MV-4-11 (cell line): ENCODE results near the gene MYO18B.

Experiments
- DNase-seq: peaks from one replicate; lab custom pipeline; 2025; lab: John Stamatoyannopoulos, UW

Gene MYO18B

DNA sequence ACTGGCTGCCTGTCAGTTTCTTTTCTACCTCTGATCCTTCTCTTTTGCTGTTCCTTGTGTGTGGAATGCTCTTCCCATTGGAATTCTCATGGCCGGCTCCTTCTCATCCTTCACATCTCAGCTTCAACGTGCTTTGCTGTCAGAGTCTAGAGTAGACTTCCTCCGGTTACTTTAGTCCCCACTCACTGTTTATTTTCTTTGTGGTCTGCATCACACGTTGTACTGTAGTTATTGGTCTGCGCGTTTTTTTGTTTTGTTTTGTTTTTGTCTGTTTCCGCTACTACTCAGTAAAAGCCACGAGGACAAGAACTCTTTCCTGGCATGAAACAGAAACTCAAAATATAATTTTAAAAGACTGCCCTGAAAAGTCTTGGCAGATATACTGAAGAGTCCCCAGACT is 305.9 kb downstream of the MYO18B start:
- DNase-seq, result no peak

GRCh38 chr22:26050079-26050478 is 308.1 kb downstream of the MYO18B start:
- no peak for DNase-seq

DNA sequence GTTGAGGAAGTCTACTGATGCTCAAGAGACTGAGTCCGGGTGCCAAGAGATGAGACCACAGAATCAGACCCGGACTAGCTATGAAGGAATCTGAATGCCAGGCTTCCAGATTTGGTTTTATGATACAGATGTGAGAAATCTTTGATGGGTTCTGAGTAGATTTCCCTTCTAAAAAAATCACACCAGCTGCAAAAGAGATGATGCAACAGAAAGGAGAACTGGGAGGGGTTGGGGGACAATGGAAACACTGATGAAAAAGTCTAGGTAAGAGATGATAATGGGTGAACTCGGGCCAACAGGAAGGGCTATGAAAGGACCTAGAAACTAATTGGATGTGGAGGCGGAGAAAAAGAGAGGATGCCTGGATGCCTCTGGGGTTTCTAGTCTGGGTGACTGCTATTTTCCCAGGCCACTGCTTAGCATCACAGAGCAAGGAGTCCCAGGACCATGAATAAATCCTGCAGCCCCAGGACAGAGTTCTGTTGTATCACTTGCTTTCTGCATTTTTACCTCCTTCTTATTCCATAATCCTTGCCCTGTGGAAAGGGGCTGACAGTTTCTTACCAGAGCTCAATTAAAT is 311.8 kb downstream of the MYO18B start:
- DNase-seq, result no peak

DNA sequence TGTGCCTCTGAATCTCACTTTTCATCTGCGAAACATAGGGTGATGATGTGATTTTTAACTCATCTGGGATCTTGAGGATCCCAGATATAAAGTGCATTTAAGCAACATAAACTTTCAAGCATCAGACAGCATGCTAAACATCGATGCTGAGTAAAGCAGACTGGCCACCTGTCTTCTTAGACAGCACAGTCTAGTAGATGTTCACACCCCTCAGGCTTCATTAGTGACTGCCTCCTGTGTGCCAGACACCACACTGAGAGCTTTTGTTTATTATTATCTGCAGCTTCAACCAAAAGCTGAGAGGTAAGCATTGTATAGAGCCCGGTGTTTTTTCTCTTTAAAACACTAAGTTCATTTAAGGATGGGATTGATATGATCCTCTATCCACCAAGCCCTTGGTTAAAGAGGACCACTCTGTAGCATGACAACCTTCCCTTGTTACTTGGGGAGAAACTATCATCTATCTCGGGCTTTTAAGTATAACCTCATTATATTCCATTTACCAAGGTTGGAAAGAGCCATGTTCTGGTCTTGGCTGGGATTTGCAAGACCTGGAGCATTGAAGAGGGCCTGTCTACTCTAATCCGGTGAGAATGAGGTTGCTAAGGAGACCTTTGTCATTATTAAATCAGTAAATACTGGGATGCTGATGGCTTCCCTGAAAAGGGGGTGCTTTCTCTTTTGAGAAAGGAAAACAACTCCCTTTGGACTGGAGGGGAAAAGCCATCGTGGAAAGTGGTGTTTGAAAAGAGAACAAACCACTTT is 313.0 kb downstream of the MYO18B start:
- no peak for DNase-seq

- no peak for DNase-seq
These were observed 313.7 kb downstream of the MYO18B start for GRCh38 chr22:26055693-26056092.

GRCh38 chr22:26056455-26057200 is 314.6 kb downstream of the MYO18B start:
- DNase-seq, result no peak

- DNase-seq, result no peak
These were observed 315.7 kb downstream of the MYO18B start for GRCh38 chr22:26057731-26058130.

DNA sequence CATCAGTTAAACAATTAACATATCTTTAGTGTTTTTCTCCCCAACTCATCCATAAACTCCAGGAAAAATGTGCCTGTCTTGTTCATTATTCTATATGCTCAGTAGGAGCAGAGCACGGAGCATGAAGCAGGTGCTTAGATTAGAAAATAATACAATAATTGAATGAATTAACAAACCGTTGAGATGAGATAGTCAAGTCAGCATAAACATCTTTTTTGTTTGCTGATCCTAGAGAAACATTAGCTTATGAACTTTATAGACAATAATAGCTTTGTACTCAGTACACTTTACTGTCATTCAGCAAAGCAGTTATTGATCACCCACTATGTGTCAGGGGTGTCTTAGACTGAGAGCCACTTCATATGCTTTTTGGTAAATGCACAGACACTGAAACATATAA is 322.1 kb downstream of the MYO18B start:
- DNase-seq, result no peak

DNA sequence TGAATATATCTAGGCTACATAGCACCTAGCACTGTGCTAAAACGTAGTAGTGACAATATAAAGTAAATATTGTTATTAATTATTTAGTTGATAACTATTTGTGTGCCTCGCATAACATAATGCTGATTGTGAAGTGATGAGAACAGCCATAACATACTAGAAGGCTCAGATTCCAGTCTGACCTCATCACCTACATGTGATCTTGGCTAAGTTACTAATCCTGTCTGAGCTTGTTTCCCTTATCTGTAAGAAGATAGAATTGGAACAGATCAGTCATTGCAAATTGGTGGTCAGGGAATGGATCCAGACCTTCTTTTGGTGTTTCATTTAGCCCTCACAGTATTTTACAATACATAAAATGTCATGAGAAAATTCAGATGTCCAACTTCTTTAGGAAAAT is 323.9 kb downstream of the MYO18B start:
- DNase-seq, result no peak

DNA sequence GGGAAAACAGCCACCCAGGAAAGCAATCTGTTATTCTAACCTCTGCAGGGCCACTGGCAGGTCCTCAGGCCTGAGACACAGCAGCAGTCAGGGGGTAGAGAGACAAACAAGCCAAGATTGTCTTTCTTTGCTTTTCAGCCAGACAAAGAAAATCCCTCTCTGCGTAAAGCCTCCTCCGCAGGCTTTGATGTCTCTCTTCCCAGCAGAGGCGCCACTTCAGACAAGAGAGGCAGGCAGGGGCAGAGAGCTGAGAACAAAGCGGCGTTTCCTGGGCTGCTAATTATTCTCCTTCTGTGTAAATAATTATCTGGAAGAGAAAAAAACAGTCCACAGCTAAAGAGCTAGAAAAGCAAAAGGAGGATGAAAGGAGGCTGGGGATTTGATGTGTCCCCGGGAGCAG is 324.5 kb downstream of the MYO18B start:
- DNase-seq, result no peak

DNA sequence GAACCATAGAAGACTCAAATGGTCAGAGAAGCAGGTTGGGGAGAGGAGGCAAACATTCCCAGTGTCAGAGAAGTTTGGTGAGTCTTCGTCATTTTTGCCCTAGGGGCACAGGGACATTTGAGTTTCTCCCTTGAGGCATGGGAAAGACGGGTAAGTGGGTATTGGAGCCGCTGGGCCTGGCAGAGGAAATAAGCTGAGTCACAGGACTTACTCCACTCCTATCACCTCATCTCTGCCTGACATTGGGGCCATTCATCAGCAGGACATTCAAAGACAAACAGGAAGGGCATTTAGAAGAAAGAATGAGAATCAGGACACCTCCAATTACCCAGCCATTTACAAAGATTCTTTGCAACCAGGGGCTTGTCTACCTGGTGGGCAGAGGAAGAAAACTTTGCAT is 326.6 kb downstream of the MYO18B start:
- DNase-seq, result no peak

DNA sequence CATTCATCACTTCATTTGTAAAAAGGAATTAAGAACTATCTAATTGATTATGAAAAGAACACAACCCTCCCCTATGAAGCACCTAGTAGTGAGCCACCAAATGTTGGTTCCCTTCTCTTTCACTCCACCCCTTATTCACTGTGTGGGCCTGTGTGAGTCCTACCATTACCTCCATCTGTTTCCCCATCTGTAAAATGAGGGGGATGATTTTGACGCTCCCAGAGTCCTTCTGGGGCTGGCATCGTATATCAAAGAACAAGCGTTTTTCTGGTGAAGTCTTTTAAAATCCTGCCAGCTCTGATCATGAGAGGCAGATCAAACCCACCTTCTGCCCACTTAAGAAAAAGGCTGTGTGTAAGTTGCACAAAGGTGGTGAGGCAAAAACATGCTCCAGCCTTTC is 330.6 kb downstream of the MYO18B start:
- DNase-seq, result no peak

DNA sequence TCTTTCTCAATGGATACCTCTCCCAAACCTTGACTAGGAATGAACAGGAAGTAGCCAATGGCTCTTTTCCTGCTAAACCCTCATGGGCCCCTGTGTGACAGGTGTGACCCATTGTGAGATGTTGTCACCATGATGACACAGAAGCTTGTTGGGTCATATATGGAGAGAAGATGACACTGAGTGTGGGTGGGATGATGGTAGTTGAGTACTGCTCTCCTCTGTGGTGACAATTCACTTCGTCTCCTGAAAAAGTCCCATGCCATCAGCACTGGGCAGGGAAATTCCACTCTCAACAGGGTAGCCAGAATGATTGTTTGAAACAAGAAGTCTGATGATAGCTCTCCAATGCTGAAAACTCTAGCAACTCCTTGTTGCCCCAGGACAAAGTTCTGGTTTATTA is 333.3 kb downstream of the MYO18B start:
- DNase-seq, result no peak

GRCh38 chr22:26079009-26079408 is 337.0 kb downstream of the MYO18B start:
- no peak for DNase-seq
